HUES48 (cell line): Measurements from ENCODE around the gene RAB20.
"Not testable (repeated sequence)": the region's sequence is repeated elsewhere in the genome, so short reads cannot be mapped to it uniquely, and the experiment has no call there.

Experiments
- H3K27ac ChIP-seq: one replicate; pipeline ENCODE4 v1.7.0; 2013; ENCODE audit warnings: low read depth, low read length, inconsistent platforms
- H3K27me3 ChIP-seq: 2 replicates; pipeline ENCODE4 v1.6.1; 2013; ENCODE audit warnings: mild to moderate bottlenecking, low read length; ENCODE audit not compliant: control insufficient read depth, insufficient read depth
- H3K36me3 ChIP-seq: 2 replicates; pipeline ENCODE4 v1.6.1; 2013; ENCODE audit warnings: low read length; ENCODE audit not compliant: control insufficient read depth, insufficient read depth
- H3K4me1 ChIP-seq: 2 replicates; pipeline ENCODE4 v1.6.1; 2013; ENCODE audit warnings: mild to moderate bottlenecking, low read length; ENCODE audit not compliant: control insufficient read depth, insufficient read depth
- H3K4me3 ChIP-seq: 2 replicates; pipeline ENCODE4 v1.5.1; 2013; ENCODE audit warnings: mild to moderate bottlenecking, low read depth, low read length
- H3K9ac ChIP-seq: 2 replicates; pipeline ENCODE4 v1.6.1; 2013; ENCODE audit warnings: mild to moderate bottlenecking, low read depth, low read length, moderate library complexity
- H3K9me3 ChIP-seq: 2 replicates; pipeline ENCODE4 v1.6.1; 2013; ENCODE audit warnings: low read length; ENCODE audit not compliant: control insufficient read depth, insufficient read depth

The RAB20 gene

GRCh38 chr13:110539894-110540293 lies 21.6 kb downstream of the RAB20 start:
- Histone ChIP-seq H3K27me3 (no peaks in the 10 kb centered on the region), H3K36me3 (no peaks in the 10 kb centered on the region), H3K9me3 (0 out of 2 replicates have a peak, but pooled peaks cover 2% of the 10 kb centered on the region), H3K27ac (no peak overlapping the region), H3K4me3 (no peak overlapping the region), H3K4me1 (no peaks in the 10 kb centered on the region), H3K9ac (no peak overlapping the region)

- no peak overlapping the region for H3K4me3 ChIP-seq
- no peaks in the 10 kb centered on the region for H3K9me3 ChIP-seq
- H3K9ac ChIP-seq: no peak overlapping the region
- H3K4me1 ChIP-seq: no peaks in the 10 kb centered on the region
- no peaks in the 10 kb centered on the region for H3K27me3 ChIP-seq
- no peaks in the 10 kb centered on the region for H3K36me3 ChIP-seq
- H3K27ac ChIP-seq: no peak overlapping the region
Measured at GRCh38 chr13:110538632-110539031, 22.9 kb downstream of the RAB20 start.

GRCh38 chr13:110536006-110536693 lies 25.4 kb downstream of the RAB20 start:
- H3K27me3 ChIP-seq: no peaks in the 10 kb centered on the region
- no peak overlapping the region for H3K9ac ChIP-seq
- no peaks in the 10 kb centered on the region for H3K36me3 ChIP-seq
- peaks cover 8% of the 10 kb centered on the region for H3K4me1 ChIP-seq
- H3K9me3 ChIP-seq: no peaks in the 10 kb centered on the region
- H3K4me3 ChIP-seq: no peak overlapping the region
- H3K27ac ChIP-seq: no peak overlapping the region

- Histone ChIP-seq H3K9me3 (no peaks in the 10 kb centered on the region), H3K4me3 (no peak overlapping the region), H3K4me1 (peaks cover 12% of the 10 kb centered on the region), H3K9ac (no peak overlapping the region), H3K36me3 (no peaks in the 10 kb centered on the region), H3K27me3 (no peaks in the 10 kb centered on the region), H3K27ac (no peak overlapping the region)
Measured at GRCh38 chr13:110535526-110535925, 26.0 kb downstream of the RAB20 start.

GRCh38 chr13:110533771-110534670 lies 27.5 kb downstream of the RAB20 start:
- no peak overlapping the region for H3K27ac ChIP-seq
- H3K9me3 ChIP-seq: no peaks in the 10 kb centered on the region
- no peaks in the 10 kb centered on the region for H3K36me3 ChIP-seq
- no peak overlapping the region for H3K4me3 ChIP-seq
- peaks cover 13% of the 10 kb centered on the region for H3K4me1 ChIP-seq
- no peaks in the 10 kb centered on the region for H3K27me3 ChIP-seq
- H3K9ac ChIP-seq: no peak overlapping the region

- peaks cover 22% of the 10 kb centered on the region for H3K4me1 ChIP-seq
- not testable (repeated sequence) for H3K27ac ChIP-seq, H3K4me3 ChIP-seq, H3K9ac ChIP-seq, H3K27me3 ChIP-seq, H3K36me3 ChIP-seq, H3K9me3 ChIP-seq
Measured at GRCh38 chr13:110532258-110532657, 29.3 kb downstream of the RAB20 start.

- Histone ChIP-seq H3K4me3 (no peak overlapping the region), H3K27me3 (no peaks in the 10 kb centered on the region), H3K27ac (no peak overlapping the region), H3K4me1 (peaks cover 23% of the 10 kb centered on the region), H3K36me3 (no peaks in the 10 kb centered on the region), H3K9ac (no peak overlapping the region), H3K9me3 (no peaks in the 10 kb centered on the region)
Measured at GRCh38 chr13:110531671-110532083, 29.8 kb downstream of the RAB20 start.

- Histone ChIP-seq H3K36me3 (no peaks in the 10 kb centered on the region), H3K4me1 (peaks cover 23% of the 10 kb centered on the region), H3K27me3 (no peaks in the 10 kb centered on the region), H3K9ac (no peak overlapping the region), H3K27ac (no peak overlapping the region), H3K9me3 (no peaks in the 10 kb centered on the region), H3K4me3 (no peak overlapping the region)
Measured at GRCh38 chr13:110531100-110531499, 30.4 kb downstream of the RAB20 start.

- H3K27ac ChIP-seq: no peak overlapping the region
- H3K9me3 ChIP-seq: no peaks in the 10 kb centered on the region
- no peak overlapping the region for H3K9ac ChIP-seq
- no peaks in the 10 kb centered on the region for H3K27me3 ChIP-seq
- H3K36me3 ChIP-seq: no peaks in the 10 kb centered on the region
- H3K4me3 ChIP-seq: no peak overlapping the region
- H3K4me1 ChIP-seq: peaks cover 23% of the 10 kb centered on the region
Measured at GRCh38 chr13:110529522-110530311, 31.8 kb downstream of the RAB20 start.

GRCh38 chr13:110528911-110529310 lies 32.6 kb downstream of the RAB20 start:
- Histone ChIP-seq H3K27ac (no peak overlapping the region), H3K4me1 (peaks cover 23% of the 10 kb centered on the region), H3K4me3 (no peak overlapping the region), H3K9ac (no peak overlapping the region), H3K9me3 (no peaks in the 10 kb centered on the region), H3K27me3 (no peaks in the 10 kb centered on the region), H3K36me3 (no peaks in the 10 kb centered on the region)
